HCT116 (cell line): ENCODE measurements around the gene PRSS53.

Experiments used
- EZH2 ChIP-seq: fragments of 200-600 bp; sonication (generic); IDR thresholded peaks from 2 replicates; pipeline ENCODE4 v1.6.1; 2017; ENCODE audit warnings: antibody characterized with exemption, mixed run types
- JUND ChIP-seq: IDR thresholded peaks from 2 replicates; pipeline ENCODE4 v1.6.1; 2012
- POLR2A ChIP-seq: IDR thresholded peaks from 2 replicates; pipeline ENCODE4 v1.7.0; 2011; ENCODE audit warnings: borderline replicate concordance; ENCODE audit not compliant: insufficient read depth, insufficient read length; ENCODE audit errors: extremely low read depth
- POLR2AphosphoS5 ChIP-seq: IDR thresholded peaks from 2 replicates; pipeline ENCODE4 v1.6.1; 2011; ENCODE audit warnings: mild to moderate bottlenecking, low read depth, low read length, moderate library complexity
- TCF7L2 ChIP-seq: IDR thresholded peaks from 2 replicates; pipeline ENCODE4 v1.7.0; 2011; ENCODE audit warnings: borderline replicate concordance, inconsistent platforms; ENCODE audit not compliant: insufficient read depth, insufficient read length; ENCODE audit errors: extremely low read depth
- YY1 ChIP-seq: IDR thresholded peaks from 2 replicates; pipeline ENCODE4 v1.6.1; 2011; ENCODE audit warnings: low read length, low read depth, moderate library complexity, mild to moderate bottlenecking; ENCODE audit not compliant: insufficient replicate concordance; ENCODE audit errors: extremely low read depth
- ZFX ChIP-seq: fragments of 450-650 bp; IDR thresholded peaks from 2 replicates; pipeline ENCODE4 v1.6.1; 2017
- ZNF274 ChIP-seq: fragments of 200-500 bp; sonication (Bioruptor generic); IDR thresholded peaks from 2 replicates; pipeline ENCODE4 v1.6.1; 2014; ENCODE audit warnings: mild to moderate bottlenecking, low read depth, low read length, inconsistent platforms
- TF ChIP-seq, protein P1 (sequence below), 3 experiments: fragments of 200-600 bp in 1 of 3; sonication (generic) in 1 of 3; IDR thresholded peaks in 2 of 3; conservative IDR thresholded peaks in 1 of 3; 2 replicates each; pipeline ENCODE4 v1.5.1; 2012 to 2017; ENCODE audit warnings: low read depth in 2 of 3, low read length in 2 of 3, antibody characterized with exemption in 1 of 3, borderline replicate concordance in 1 of 3, control low read depth in 1 of 3, mild to moderate bottlenecking in 1 of 3, mixed read lengths in 1 of 3, mixed run types in 1 of 3, moderate library complexity in 1 of 3; ENCODE audit not compliant: insufficient read depth in 1 of 3
- TF ChIP-seq, protein P2 (sequence below): IDR thresholded peaks from 2 replicates; pipeline ENCODE4 v1.6.1; 2012
- TF ChIP-seq, protein P3 (sequence below): IDR thresholded peaks from 2 replicates; pipeline ENCODE4 v1.6.1; 2012; ENCODE audit warnings: low read depth

DNA sequence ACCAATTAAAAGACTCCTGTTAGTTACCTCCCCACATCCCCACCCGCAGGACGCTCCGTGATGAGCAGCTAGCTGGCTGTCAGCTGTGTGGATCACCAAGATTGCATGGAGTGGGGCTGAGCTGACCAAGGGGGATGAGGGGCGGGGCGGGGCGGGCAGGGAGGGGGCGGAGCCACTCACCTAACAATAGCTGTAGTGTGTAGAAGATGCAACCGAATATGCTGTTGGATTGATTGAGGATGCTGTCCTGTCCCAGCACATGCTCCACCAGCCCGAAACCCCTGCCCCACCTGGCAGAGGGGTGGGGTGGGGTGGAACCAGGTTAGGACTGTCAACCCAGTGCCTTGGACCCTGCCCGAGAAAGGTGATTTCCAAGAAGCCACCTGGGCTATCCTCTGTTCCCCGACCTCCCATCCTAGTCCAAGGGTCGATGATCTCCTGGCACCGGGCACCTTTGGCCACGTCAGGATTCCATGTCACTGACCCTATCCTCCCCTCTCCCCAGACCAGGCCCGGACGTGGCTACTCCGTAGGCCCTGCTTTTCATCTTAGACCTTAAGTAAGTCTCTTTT is 4.5 kb upstream of the PRSS53 start:
- TF ChIP-seq EZH2 (no peak), JUND (no peak), POLR2AphosphoS5 (peak; percentile 25; the same call in 1 of the 2 replicates), POLR2A (no peak), YY1 (no peak), ZNF274 (no peak), TCF7L2 (no peak), ZFX (no peak)
- TF ChIP-seq, protein P1, sequence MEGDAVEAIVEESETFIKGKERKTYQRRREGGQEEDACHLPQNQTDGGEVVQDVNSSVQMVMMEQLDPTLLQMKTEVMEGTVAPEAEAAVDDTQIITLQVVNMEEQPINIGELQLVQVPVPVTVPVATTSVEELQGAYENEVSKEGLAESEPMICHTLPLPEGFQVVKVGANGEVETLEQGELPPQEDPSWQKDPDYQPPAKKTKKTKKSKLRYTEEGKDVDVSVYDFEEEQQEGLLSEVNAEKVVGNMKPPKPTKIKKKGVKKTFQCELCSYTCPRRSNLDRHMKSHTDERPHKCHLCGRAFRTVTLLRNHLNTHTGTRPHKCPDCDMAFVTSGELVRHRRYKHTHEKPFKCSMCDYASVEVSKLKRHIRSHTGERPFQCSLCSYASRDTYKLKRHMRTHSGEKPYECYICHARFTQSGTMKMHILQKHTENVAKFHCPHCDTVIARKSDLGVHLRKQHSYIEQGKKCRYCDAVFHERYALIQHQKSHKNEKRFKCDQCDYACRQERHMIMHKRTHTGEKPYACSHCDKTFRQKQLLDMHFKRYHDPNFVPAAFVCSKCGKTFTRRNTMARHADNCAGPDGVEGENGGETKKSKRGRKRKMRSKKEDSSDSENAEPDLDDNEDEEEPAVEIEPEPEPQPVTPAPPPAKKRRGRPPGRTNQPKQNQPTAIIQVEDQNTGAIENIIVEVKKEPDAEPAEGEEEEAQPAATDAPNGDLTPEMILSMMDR (IDR thresholded peaks at IDR 0.05 in 2 of 3, conservative IDR thresholded peaks at IDR 0.05 in 1 of 3; ENCODE audit: borderline replicate concordance in 1 of 3, insufficient read depth in 1 of 3, low read depth in 2 of 3, low read length in 2 of 3): no peak
- TF ChIP-seq, protein P2, sequence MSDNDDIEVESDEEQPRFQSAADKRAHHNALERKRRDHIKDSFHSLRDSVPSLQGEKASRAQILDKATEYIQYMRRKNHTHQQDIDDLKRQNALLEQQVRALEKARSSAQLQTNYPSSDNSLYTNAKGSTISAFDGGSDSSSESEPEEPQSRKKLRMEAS: no peak
- TF ChIP-seq, protein P3, sequence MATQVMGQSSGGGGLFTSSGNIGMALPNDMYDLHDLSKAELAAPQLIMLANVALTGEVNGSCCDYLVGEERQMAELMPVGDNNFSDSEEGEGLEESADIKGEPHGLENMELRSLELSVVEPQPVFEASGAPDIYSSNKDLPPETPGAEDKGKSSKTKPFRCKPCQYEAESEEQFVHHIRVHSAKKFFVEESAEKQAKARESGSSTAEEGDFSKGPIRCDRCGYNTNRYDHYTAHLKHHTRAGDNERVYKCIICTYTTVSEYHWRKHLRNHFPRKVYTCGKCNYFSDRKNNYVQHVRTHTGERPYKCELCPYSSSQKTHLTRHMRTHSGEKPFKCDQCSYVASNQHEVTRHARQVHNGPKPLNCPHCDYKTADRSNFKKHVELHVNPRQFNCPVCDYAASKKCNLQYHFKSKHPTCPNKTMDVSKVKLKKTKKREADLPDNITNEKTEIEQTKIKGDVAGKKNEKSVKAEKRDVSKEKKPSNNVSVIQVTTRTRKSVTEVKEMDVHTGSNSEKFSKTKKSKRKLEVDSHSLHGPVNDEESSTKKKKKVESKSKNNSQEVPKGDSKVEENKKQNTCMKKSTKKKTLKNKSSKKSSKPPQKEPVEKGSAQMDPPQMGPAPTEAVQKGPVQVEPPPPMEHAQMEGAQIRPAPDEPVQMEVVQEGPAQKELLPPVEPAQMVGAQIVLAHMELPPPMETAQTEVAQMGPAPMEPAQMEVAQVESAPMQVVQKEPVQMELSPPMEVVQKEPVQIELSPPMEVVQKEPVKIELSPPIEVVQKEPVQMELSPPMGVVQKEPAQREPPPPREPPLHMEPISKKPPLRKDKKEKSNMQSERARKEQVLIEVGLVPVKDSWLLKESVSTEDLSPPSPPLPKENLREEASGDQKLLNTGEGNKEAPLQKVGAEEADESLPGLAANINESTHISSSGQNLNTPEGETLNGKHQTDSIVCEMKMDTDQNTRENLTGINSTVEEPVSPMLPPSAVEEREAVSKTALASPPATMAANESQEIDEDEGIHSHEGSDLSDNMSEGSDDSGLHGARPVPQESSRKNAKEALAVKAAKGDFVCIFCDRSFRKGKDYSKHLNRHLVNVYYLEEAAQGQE: no peak
